GM18520 (cell line): ENCODE data around the gene ARID2.
A peak's percentile ranks its signal among the peaks of the same experiment; 100 is the strongest.

ENCODE experiments used
- ATAC-seq: cut with Tn5 transposase; IDR thresholded peaks from one replicate; pipeline ENCODE4 v1.9.1; 2021; ENCODE audit not compliant: unreplicated experiment

ARID2 gene

GRCh38 chr12:45763381-45763780, 33.9 kb downstream of the ARID2 start:
- ATAC-seq, result no peak

- ATAC-seq, result no peak
Observed at GRCh38 chr12:45768194-45768593, 38.7 kb downstream of the ARID2 start.

- ATAC-seq, result no peak
Observed at GRCh38 chr12:45773747-45774146, 44.2 kb downstream of the ARID2 start.

- ATAC-seq, result no peak
Observed at GRCh38 chr12:45774508-45775162, 45.1 kb downstream of the ARID2 start.

GRCh38 chr12:45775465-45775864, 46.0 kb downstream of the ARID2 start:
- ATAC-seq, result no peak

- ATAC-seq, result no peak
Observed at GRCh38 chr12:45775964-45776363, 46.5 kb downstream of the ARID2 start.

- ATAC-seq, result no peak
Observed at GRCh38 chr12:45779936-45780335, 50.4 kb downstream of the ARID2 start.

GRCh38 chr12:45781080-45781479, 51.6 kb downstream of the ARID2 start:
- no peak for ATAC-seq

- no peak for ATAC-seq
Observed at GRCh38 chr12:45785315-45785714, 55.8 kb downstream of the ARID2 start.

GRCh38 chr12:45789025-45789424, 59.5 kb downstream of the ARID2 start:
- ATAC-seq, result no peak

GRCh38 chr12:45794422-45794821, 64.9 kb downstream of the ARID2 start:
- ATAC-seq, result no peak

GRCh38 chr12:45801625-45802024, 72.1 kb downstream of the ARID2 start:
- ATAC-seq, result no peak

GRCh38 chr12:45803111-45803510, 73.6 kb downstream of the ARID2 start:
- no peak for ATAC-seq

GRCh38 chr12:45816652-45817051, 87.1 kb downstream of the ARID2 start:
- no peak for ATAC-seq

- ATAC-seq, result peak; percentile 13
Observed at GRCh38 chr12:45827974-45828373, 98.5 kb downstream of the ARID2 start.

GRCh38 chr12:45828402-45828801, 98.9 kb downstream of the ARID2 start:
- ATAC-seq, result peak; percentile 63

GRCh38 chr12:45831590-45831989, 102.1 kb downstream of the ARID2 start:
- ATAC-seq, result no peak

GRCh38 chr12:45833401-45833800, 103.9 kb downstream of the ARID2 start:
- ATAC-seq, result no peak

GRCh38 chr12:45834809-45835208, 105.3 kb downstream of the ARID2 start:
- ATAC-seq, result no peak

GRCh38 chr12:45839917-45840316, 110.4 kb downstream of the ARID2 start:
- ATAC-seq, result no peak

GRCh38 chr12:45849289-45849688, 119.8 kb downstream of the ARID2 start:
- no peak for ATAC-seq

GRCh38 chr12:45850302-45850701, 120.8 kb downstream of the ARID2 start:
- no peak for ATAC-seq

- no peak for ATAC-seq
Observed at GRCh38 chr12:45852508-45852907, 123.0 kb downstream of the ARID2 start.
